CD4-positive, alpha-beta T cell (primary cell): Measurements from ENCODE around the gene GRM8. TPM values are rescaled to one million over a fixed set of nuclear protein-coding genes. Genes with fewer than 3 reads are reported as not detected.
A peak's percentile ranks its signal among the peaks of the same experiment; 100 is the strongest.

Experiments
- ATAC-seq: fragments of 200-7000 bp; cut with Tn5 transposase; one replicate; pipeline ENCODE4 v1.10.0; 2022; ENCODE audit warnings: mild to moderate bottlenecking; ENCODE audit not compliant: poor library complexity
- CTCF ChIA-PET: fragments of 350-600 bp; sonication (Branson Sonifier 250); formaldehyde crosslinking; loops from one replicate; lab custom pipeline; 2021; ENCODE audit warnings: antibody characterized with exemption, inconsistent platforms; lab: Charles Lee
- POLR2A ChIA-PET: fragments of 350-600 bp; sonication (Branson Sonifier 250); formaldehyde crosslinking; loops from one replicate; lab custom pipeline; 2021; ENCODE audit warnings: antibody characterized with exemption, inconsistent platforms; lab: Charles Lee
- DNase-seq, 14 experiments: peaks; one replicate each; pipeline ENCODE4 v3.0.0-alpha.2; 2013 to 2020; ENCODE audit warnings: mixed read lengths in 2 of 14
- H3K27ac ChIP-seq, 2 donors: one replicate each; pipeline versions ENCODE4 v1.5.1 to v1.7.0; 2013; ENCODE audit warnings: low read length in 2 of 2, low read depth in 1 of 2, mild to moderate bottlenecking in 1 of 2
- H3K27me3 ChIP-seq, 2 experiments: 1 replicate in 1 of 2; 2 replicates in 1 of 2; pipeline versions ENCODE4 v1.6.1 to v1.7.0; 2013; ENCODE audit warnings: low read length in 2 of 2, control low read depth in 1 of 2, mild to moderate bottlenecking in 1 of 2, moderate library complexity in 1 of 2; ENCODE audit not compliant: insufficient read depth in 2 of 2, control insufficient read depth in 1 of 2
- H3K36me3 ChIP-seq: one replicate; pipeline ENCODE4 v1.6.1; 2013; ENCODE audit warnings: low read length, control low read depth; ENCODE audit not compliant: insufficient read depth
- H3K4me1 ChIP-seq: one replicate; pipeline ENCODE4 v1.6.1; 2013; ENCODE audit warnings: low read length, control low read depth; ENCODE audit not compliant: insufficient read depth
- H3K4me3 ChIP-seq: one replicate; pipeline ENCODE4 v1.5.1; 2013; ENCODE audit warnings: mild to moderate bottlenecking, low read length, moderate library complexity
- H3K9me3 ChIP-seq, 2 experiments: 1 replicate in 1 of 2; 2 replicates in 1 of 2; pipeline versions ENCODE4 v1.6.1 to v1.7.0; 2013; ENCODE audit warnings: low read length in 2 of 2, mild to moderate bottlenecking in 2 of 2, control low read depth in 1 of 2, moderate library complexity in 1 of 2; ENCODE audit not compliant: control insufficient read depth in 1 of 2, insufficient read depth in 1 of 2
- H3K27ac Mint-ChIP-seq: one replicate; pipeline ENCODE4 v1.8.0; 2020; ENCODE audit warnings: mixed read lengths
- H3K27me3 Mint-ChIP-seq: one replicate; pipeline ENCODE4 v1.8.0; 2021; ENCODE audit warnings: mixed read lengths
- H3K36me3 Mint-ChIP-seq: one replicate; pipeline ENCODE4 v1.8.0; 2021; ENCODE audit warnings: low read depth, mixed read lengths
- H3K4me1 Mint-ChIP-seq: one replicate; pipeline ENCODE4 v1.8.0; 2021; ENCODE audit warnings: low read depth, mixed read lengths
- H3K4me3 Mint-ChIP-seq: one replicate; pipeline ENCODE4 v1.8.0; 2020; ENCODE audit warnings: mild to moderate bottlenecking, mixed read lengths
- H3K9me3 Mint-ChIP-seq: one replicate; pipeline ENCODE4 v1.8.0; 2020; ENCODE audit warnings: mixed read lengths
- CTCF ChIP-seq: fragments of 200-600 bp; IDR thresholded peaks from one replicate; pipeline ENCODE4 v1.8.0; 2022; ENCODE audit warnings: antibody characterized with exemption, mild to moderate bottlenecking
- intact Hi-C, 2 experiments: fragments of 100-400 bp; cut with DNase I in 1 of 2; cut with micrococcal nuclease in 1 of 2; formaldehyde crosslinking; loops; one replicate each; pipeline versions ENCODE4 v1.15.1 to v1.9.0; 2023 to 2025; cut with DNase I, micrococcal nuclease
- total RNA-seq, 174 experiments: library from RNA in 2 of 174; stranded (reverse) in 2 of 174; gene quantifications; one replicate each; pipeline ENCODE4 v1.2.3 and lab custom pipeline; 2021 to 2026

GRM8 gene
- total RNA-seq, 2 experiments from 2014 or later: not detected

GRCh38 chr7:127256041-127256725 is 3.4 kb upstream of the GRM8 start:
- H3K27ac ChIP-seq: no peak overlapping the region
- Mint-ChIP-seq H3K4me1 (peaks cover 24% of the 10 kb centered on the region), H3K27me3 (peaks cover 74% of the 10 kb centered on the region), H3K36me3 (no peaks in the 10 kb centered on the region), H3K27ac (no peak overlapping the region), H3K4me3 (peak overlapping the region; percentile 14), H3K9me3 (no peaks in the 10 kb centered on the region)
- ChIA-PET POLR2A (no interaction called here), CTCF (no interaction called here)
- H3K9me3 ChIP-seq: peaks cover 0 to 2% of the 10 kb centered on the region in 2 experiments
- DNase-seq (no peak), ATAC-seq (no peak)
- peaks cover 39 to 53% of the 10 kb centered on the region in 2 experiments for H3K27me3 ChIP-seq
- intact Hi-C loops: no loop called here
- no peak for TF ChIP-seq CTCF
- no peaks in the 10 kb centered on the region for H3K36me3 ChIP-seq
- H3K4me1 ChIP-seq: peaks cover 27% of the 10 kb centered on the region
- H3K4me3 ChIP-seq: no peak overlapping the region

GRCh38 chr7:127254163-127254684 is 1.5 kb upstream of the GRM8 start:
- H3K36me3 Mint-ChIP-seq: no peaks in the 10 kb centered on the region
- CTCF ChIA-PET: interaction anchor here (0.7 to 1.8 kb wide), 5 partner anchors 9 to 50 kb away, joined by 3 to 8 read pairs (median 3); no protein-coding TSS in a partner anchor
- ATAC-seq: no peak
- peaks cover 32% of the 10 kb centered on the region for H3K4me1 Mint-ChIP-seq
- no peak for TF ChIP-seq CTCF
- H3K27ac ChIP-seq: no peak overlapping the region
- H3K9me3 ChIP-seq: peaks cover 0 to 4% of the 10 kb centered on the region in 2 experiments
- H3K27ac Mint-ChIP-seq: no peak overlapping the region
- peaks cover 33% of the 10 kb centered on the region for H3K4me1 ChIP-seq
- H3K4me3 Mint-ChIP-seq: peak overlapping the region; percentile 91
- no peaks in the 10 kb centered on the region for H3K36me3 ChIP-seq
- POLR2A ChIA-PET: interaction anchor here (0.8 to 1.3 kb wide), 2 partner anchors 69 to 137 kb away, joined by 3 read pairs; no protein-coding TSS in a partner anchor
- peak overlapping the region; percentile 70 for H3K4me3 ChIP-seq
- intact Hi-C loops: no loop called here
- H3K27me3 ChIP-seq: peaks cover 45 to 72% of the 10 kb centered on the region in 2 experiments
- no peak for DNase-seq
- no peaks in the 10 kb centered on the region for H3K9me3 Mint-ChIP-seq
- H3K27me3 Mint-ChIP-seq: peaks cover 82% of the 10 kb centered on the region

DNA sequence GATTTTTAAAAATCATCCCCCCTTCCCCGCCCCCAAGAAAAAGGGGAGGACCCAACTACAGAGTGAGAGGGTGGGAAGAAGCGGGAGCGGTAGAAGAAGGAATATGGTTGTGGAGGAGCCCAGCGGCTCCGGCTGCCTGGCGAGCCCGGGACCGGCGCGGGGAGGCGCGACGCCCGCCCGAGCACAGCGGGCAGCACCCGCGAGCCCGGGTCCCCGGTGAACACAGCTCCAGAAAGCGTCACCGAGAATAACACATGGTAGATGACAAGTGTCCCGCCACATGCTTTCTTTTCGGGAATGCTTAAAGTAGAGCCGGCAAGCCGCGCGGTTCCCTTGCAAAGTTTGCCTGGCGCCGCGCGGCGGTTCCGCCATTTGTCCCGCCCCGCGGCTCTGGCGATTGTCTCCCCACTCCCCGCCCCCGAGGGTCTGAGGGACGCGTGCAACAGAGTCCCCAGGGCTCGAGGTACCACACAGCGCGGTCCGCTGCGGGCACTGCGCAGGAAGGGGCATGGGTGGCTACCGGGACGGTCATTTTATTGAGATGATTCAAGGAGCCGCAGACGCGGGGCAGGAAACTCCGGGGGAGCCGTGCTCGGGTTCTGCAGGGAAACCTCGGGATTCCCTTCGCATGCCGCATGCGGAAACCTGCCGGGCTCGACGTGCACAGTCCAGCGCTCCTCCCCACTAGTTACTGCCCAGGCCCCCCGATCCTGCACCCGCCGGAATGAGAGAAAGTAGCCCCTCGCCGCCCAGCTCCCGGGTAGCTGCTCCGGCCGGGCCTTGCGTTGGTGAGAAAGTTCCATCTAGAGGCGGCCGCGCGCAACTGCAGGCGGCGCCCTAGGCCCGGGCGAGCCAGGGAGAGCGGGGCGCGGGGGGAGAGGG is 781 bp upstream of the GRM8 start:
- Mint-ChIP-seq H3K4me1 (peaks cover 31% of the 10 kb centered on the region), H3K27me3 (peaks cover 85% of the 10 kb centered on the region), H3K27ac (no peak overlapping the region), H3K9me3 (no peaks in the 10 kb centered on the region), H3K4me3 (peak overlapping the region; percentile 91), H3K36me3 (no peaks in the 10 kb centered on the region)
- intact Hi-C loops: loop anchor here in 1 of 2 experiments (2.0 kb wide), 1 partner anchor 261 kb away; no protein-coding TSS in a partner anchor
- peak; percentile 92 for TF ChIP-seq CTCF
- Histone ChIP-seq H3K36me3 (no peaks in the 10 kb centered on the region), H3K4me1 (peaks cover 33% of the 10 kb centered on the region), H3K27ac (no peak overlapping the region), H3K9me3 (peaks cover 0 to 4% of the 10 kb centered on the region in 2 experiments), H3K27me3 (peaks cover 45 to 79% of the 10 kb centered on the region in 2 experiments), H3K4me3 (peak overlapping the region; percentile 70)
- POLR2A ChIA-PET: interaction anchor here (0.8 to 1.3 kb wide), 3 partner anchors 70 to 139 kb away, joined by 3 to 4 read pairs (median 3); partner anchors contain the start of gene ZNF800
- DNase-seq (peak; percentile 20 to 71 (median 47)), ATAC-seq (peak; percentile 81)
- CTCF ChIA-PET: interaction anchor here (0.7 to 1.8 kb wide), 5 partner anchors 8 to 50 kb away, joined by 3 to 8 read pairs (median 3); no protein-coding TSS in a partner anchor
